HG03159 (cell line): Measurements from ENCODE around the gene MYCT1.

Source experiments
- ATAC-seq: cut with Tn5 transposase; IDR thresholded peaks from one replicate; pipeline ENCODE4 v1.9.1; 2021; ENCODE audit warnings: mild to moderate bottlenecking, moderate library complexity; ENCODE audit not compliant: unreplicated experiment

Gene MYCT1

GRCh38 chr6:152720974-152721373 is 23.3 kb downstream of the MYCT1 start:
- ATAC-seq = no peak

DNA sequence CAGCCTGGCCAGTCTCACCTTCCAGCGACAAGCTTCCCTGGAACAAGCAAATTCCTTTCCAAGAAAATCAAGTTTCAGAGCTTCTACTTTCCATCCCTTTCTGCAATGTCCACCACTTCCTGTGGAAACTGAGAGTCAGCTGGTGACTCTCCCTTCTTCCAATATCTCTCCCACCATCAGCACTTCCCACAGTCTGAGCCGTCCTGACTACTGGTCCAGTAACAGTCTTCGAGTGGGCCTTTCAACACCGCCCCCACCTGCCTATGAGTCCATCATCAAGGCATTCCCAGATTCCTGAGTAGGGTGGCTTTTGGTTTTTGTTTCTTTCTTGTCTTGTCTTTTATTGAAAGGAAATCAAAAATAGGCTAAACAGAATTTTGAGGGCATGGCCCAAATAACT is 24.3 kb downstream of the MYCT1 start:
- ATAC-seq = no peak

GRCh38 chr6:152723398-152723797 is 25.7 kb downstream of the MYCT1 start:
- no peak for ATAC-seq

DNA sequence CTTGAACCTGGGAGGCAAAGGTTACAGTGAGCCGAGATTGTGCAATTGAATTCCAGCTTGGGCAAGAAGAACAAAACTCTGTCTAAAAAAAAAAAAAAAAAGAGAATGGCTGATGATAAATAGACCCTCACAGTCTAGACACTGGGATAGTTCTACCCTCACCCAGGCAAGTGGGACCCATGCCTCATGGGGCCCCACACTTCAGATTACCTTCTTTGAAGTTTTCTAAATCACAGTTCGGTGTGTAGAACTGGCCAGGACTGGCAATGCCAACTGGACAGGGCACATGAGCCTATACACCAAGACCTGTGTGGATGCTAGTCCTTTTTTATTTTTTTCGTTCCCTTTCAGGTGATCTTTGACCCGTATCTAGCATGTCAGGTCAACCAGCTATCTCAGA is 28.6 kb downstream of the MYCT1 start:
- ATAC-seq = no peak

DNA sequence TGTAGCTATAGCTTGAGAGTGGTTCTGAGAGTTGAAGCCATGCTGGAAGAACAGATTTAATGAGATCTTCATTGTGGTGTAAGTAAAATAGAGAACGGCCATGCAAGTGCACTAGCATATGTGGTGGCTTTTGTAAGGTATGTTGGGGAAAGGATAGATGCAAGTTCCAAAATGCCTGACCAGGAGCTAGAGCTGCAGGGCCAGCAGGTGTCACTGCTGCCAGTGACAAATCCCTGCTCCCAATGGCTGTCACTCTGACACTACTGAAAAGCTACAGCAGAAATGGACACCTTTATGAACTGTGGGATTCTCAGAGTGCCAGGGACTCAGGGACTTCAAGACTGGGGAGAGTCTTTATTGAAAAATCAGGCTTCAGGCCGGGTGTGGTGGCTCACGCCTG is 29.8 kb downstream of the MYCT1 start:
- ATAC-seq = no peak

GRCh38 chr6:152734630-152735029 is 36.9 kb downstream of the MYCT1 start:
- ATAC-seq = no peak

GRCh38 chr6:152736687-152737273 is 39.1 kb downstream of the MYCT1 start:
- no peak for ATAC-seq

GRCh38 chr6:152745509-152746171 is 47.9 kb downstream of the MYCT1 start:
- ATAC-seq = no peak

- ATAC-seq = no peak
Observed at GRCh38 chr6:152746172-152746553, 48.5 kb downstream of the MYCT1 start.

GRCh38 chr6:152748843-152749242 is 51.1 kb downstream of the MYCT1 start:
- ATAC-seq = no peak

DNA sequence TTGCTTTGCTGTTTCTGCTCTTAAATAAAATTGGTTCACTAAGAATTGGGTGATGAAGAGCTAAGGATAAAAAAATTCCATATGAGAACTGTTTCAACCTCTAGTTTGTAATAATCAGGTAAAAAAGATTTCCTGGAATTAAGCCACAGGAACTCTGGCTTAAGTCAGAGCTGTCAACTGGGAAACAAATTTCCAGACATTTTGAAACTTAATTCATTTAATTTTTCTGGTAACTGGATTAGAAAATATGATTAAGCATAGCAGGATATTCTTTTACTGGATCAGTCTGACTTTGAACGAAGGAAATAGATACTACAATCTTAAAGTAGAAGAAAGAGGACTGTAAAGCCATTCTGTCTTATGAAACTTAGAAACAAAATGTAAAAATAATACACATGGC is 51.6 kb downstream of the MYCT1 start:
- ATAC-seq = no peak

DNA sequence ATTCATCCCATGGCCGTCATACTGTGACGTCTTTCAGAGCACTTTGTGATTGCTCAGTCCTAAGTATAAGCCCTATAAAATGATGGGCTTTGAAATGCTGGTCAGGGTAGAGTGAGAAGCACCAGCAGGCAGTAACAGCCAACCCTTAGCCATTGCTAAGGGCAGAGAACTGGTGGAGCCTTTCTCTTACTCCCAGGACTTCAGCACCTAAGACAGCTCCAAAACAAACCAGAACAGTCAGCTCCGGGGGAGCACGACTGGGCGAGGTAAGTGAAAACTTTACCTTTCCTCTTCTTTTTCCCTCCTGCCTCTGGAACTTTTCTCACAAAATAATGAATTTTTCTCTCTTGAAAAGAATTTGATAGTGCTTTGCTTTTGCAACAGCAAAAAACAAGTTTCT is 53.0 kb downstream of the MYCT1 start, which contains the start of gene VIP:
TSS of gene VIP (plus strand) at position 104 of the 400 bp plus-strand sequence. CDS start 1,381 bp downstream, outside the sequence.
- ATAC-seq = no peak

- ATAC-seq = no peak
Observed at GRCh38 chr6:152765331-152765730, 67.6 kb downstream of the MYCT1 start.

DNA sequence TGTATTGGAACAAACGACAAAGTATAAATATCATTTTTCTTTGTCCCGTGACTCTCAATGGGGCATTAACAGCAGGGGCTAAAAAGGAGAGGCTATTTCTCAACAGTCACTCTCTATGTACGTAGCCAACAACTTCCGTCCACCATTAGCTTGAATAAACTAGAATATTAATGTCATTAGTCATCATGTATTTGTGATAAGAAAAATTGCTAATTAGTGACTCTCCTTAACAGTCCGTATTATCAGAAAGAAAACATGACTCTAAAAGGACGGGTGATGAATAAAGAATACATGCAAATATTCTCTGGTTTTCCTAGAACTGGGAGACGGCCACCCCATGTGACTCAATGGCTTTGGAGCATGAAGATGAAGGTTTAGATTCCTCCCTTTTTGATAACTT is 71.5 kb downstream of the MYCT1 start:
- ATAC-seq = no peak

GRCh38 chr6:152769993-152770392 is 72.3 kb downstream of the MYCT1 start:
- no peak for ATAC-seq

DNA sequence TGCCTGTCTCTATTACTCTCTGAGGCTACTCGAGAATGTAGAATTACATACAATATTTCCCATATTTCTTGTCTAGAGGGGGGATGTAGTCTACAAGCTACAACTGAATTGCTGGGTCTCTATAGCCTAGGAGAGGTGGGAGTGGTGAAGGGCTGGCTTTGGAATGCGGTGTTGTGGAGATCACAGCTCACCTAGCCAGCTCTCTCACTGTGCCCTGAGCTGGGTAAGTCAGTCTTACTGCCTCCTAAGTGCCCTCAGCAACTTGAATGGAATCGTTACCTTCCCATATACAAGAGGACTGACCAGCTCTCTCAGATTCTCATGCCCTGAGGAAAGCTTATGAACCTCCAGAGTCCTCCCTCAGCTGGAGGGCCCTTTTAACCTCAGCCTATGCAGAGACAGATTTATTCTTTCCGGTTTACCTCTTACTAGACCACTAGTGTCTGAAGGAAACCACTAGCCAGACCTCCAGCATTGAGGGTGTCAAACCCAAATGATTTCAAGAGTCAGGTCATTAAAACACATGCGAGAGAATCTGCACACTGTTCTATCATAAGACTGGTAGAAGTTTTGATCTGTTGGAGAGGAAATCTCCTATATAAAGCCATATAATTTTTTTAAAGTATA is 73.5 kb downstream of the MYCT1 start:
- no peak for ATAC-seq
